Amniotic epithelial cell (primary cell): ENCODE results near the gene TAF11.
"Not testable (repeated sequence)": the region's sequence is repeated elsewhere in the genome, so short reads cannot be mapped to it uniquely, and the experiment has no call there.

ENCODE experiments used
- DNase-seq: peaks from one replicate; pipeline ENCODE4 v3.0.0-alpha.2; 2010; ENCODE audit warnings: low read depth

TAF11 gene

DNA sequence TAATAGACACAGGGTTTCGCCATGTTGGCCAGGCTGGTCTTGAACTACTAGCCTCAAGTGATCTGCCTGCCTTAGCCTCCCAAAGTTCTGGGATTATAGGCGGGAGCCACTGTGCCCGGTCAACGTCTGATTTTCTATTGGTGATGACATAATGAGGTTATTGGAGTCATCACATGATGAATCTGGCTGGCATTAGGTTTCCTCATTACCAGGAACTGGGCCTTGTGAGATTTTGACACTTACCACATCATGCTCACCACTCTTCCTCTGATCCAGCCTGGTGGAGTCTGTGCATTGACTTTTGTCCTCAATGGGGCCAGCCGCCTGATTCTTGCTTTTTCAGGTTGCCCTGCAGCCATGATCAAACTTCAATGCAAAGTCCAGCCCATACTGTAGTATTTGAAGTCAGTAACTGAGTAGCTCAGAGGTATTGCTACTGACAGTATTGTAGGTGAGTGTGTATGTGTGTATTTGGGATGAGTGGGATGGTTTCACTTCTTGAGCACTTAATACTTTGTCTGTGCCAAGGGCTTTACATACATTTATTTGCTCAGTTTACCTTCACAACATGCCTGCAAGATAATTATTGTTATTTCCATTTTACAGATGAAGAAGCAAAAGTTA lies 17.3 kb upstream of the TAF11 start:
- no peak for DNase-seq

DNA sequence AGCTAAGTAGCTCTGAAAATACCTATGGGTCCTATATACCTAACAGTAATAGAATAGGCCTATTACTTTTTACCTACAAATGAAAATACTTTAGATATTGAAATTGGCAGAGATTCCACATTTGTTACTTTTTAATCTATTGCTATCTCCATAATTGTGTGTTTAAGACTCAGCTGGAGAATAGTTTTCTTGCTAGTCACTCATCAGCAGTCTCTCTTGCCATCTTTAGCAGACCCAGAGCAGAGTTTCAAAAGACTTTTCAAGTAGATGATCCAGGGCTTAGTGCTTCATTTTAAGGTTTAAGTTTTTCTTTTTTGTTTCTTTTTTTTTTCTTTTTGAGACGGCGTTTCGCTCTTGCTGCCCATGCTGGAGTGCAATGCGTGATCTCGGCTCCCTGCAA lies 14.1 kb upstream of the TAF11 start:
- peak; percentile 72 for DNase-seq

DNA sequence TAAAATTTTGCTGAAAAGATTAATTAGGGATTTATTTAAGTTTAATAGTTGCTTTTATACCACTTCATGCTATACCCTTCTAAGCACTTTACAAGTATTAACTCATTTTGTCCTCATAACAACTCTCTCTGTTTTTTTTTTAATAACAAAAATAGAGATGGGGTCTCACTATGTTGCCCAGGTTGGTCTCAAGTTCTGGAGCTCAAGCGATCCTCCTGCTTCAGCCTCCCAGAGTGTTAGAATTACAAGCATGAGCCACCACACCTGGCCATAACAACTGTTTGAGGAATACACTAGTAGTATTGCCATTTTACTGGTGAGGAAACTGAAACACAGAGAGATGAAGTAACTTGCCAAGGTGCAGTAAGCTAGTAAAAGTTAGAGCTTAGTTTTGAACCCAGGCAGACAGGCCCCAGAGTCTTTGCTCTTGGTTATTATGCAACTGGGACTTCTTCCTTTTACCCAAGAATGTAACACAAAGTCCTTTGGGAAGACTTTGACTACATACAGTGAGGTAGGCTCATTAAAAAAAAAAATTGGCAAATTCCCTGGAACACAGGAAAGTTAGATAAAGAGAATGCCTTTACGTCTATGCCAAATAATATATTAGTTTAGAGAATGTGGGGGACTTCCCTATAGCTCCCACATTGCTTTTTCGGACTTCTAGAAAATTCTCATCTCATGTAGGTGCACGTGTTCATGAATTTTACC lies 12.6 kb upstream of the TAF11 start:
- no peak for DNase-seq

DNA sequence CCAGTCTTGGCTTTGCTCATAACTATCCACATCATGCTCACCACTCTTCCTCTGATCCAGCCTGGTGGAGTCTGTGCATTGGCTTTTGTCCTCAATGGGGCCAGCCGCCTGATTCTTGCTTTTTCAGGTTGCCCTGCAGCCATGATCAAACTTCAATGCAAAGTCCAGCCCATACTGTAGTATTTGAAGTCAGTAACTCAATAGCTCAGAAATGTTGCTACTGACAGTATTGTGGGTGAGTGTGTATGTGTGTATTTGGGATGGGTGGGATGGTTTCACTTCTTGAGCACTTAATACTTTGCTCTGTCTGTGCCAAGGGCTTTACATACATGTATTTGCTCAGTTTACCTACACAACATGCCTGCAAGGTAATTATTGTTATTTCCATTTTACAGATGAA lies 11.9 kb upstream of the TAF11 start:
- not testable (repeated sequence) for DNase-seq

DNA sequence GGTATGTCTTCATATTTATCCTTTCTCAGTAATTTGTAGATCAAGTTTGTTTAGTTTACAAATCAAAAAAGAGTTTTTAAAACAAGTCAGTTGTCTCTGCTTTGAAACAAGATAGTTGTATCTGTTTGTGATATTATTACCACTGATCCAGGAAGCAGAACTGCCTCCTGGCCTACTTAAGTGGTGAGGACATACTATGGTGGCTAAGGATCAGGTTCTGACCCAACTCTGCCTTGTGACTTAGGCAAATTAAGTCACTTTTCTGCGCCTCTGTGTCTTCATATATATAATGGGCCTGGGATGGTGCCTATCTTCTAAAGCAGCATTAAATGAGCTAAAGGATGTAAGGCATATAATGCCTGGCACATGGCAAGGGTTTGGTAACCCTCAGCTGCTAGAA lies 9.9 kb upstream of the TAF11 start:
- no peak for DNase-seq

DNA sequence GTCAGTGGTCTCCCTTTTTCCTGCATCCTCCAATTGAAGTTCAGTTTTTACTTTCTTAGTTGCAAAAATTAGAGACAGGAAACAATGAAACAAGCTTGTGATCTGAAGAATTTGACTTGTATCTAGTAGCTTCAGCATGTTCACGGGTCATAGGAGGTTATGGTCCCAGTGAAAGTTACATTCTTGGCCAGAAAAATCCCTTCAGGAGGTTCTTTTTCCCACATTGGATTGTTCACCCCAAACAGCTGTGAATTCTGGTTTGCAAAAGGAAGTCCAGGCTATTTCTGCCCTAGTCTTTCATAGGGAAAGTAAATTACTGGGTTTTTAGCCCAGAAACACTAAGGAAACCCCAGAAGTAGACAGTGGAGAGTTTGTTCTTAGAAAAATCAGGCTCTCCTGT lies 9.3 kb upstream of the TAF11 start:
- no peak for DNase-seq

DNA sequence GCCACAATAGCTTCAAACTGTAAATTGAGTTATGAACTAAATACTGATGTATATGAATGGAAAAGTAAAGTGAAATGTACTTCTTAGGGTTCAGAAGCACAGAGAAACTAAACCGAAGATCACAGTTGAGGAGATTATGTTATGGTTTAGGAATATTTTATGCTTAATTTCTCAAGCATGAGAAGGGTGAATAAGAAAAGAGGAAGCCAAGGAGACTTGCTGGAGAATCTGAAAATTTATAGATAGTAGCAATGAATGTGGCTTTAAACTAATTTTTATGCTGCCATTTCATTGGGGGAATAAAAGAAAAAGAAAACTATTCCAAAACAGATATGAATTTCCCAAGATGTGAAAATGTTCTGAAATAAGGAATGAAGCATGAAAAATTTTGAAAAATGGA lies 6.9 kb upstream of the TAF11 start:
- DNase-seq, result no peak

DNA sequence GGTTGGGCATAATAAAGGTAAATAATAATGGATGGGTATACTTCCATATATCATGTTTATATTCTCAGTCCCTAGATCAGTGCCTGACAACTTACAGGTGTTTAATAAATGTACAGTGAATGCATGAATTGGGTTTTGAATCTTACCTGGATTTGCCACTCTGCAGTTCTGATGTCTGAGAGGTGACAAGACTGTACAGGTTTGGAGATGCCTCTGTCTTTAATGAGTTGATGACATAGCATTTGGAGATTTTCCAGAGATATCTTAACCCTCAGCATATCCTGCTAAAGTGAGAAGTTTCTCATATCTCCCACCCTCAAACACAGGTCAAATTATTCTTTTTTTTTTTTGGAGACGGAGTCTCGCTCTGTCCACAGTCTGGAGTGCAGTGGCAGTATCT lies 3.5 kb upstream of the TAF11 start:
- DNase-seq, result no peak

DNA sequence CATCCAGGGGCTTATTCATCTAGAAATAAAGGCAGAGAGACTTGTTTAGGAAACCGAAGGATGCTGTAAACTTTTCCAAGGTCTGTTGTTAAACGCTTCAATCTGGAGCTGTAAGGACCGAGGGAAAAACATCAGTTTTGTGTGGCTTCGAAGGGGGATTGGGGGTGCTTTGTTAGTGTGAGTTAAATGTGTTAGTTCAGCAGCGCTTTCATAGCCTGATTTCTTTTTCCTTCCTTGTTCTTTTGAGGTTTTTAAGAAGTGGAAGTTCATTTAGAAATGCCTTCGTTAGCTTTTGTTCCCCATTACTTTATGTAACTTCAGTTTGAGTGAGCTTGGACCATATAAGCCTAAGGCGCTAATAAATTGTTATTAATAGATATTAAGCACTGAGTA lies 2.7 kb upstream of the TAF11 start:
- DNase-seq, result no peak

DNA sequence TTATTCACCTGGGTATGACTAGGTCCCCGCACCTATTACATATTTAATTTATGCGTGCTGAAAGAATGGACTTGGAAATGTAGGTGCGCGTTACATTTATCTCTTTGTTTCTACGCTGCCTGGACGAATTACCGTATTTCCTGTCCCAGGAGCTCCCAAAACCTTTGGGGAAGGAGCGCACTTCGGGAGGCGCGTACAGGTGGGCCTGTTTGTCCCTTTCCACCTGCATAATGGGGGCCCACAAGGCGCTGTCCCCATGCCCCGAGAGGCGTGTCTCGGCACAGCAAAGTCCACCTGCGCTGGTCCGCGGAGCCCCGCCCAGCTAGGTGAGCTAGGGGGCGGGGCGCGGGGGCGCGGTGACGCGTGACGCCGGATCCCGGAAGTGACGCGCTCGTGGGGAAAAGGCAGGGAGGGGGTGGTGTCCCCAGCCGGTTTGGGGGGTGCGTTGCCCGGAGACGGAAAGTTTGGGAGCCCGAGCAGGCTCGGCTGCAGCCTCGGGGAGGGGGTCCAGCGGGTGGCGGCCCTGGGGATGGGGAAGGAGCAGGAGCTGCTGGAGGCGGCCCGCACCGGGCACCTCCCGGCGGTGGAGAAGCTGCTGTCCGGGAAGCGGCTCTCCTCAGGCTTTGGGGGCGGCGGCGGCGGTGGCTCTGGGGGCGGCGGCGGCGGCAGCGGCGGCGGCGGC lies 1.2 kb upstream of the TAF11 start, which contains the start of gene ANKS1A:
ANKS1A (plus strand) TSS at position 382 of the 682 bp plus-strand sequence; CDS start at position 530, 148 bp downstream.
- DNase-seq, result peak; percentile 32

DNA sequence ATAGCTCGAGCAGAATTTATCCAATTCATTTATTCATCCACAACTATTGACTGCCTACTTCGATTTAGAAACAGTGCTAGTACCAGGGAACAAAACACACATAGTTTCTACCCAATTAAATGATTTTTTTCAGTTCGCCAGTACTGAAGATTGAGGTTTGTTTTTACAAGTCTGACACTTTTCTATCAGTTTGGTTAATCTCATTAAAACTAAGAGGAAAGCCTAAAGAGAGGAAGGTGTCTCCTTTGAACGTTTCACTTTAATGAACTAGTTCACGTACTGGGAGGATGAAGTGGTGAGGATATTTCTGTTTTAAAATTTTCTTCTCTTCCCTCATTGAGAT lies 643 bp upstream of the TAF11 start:
- DNase-seq, result no peak

DNA sequence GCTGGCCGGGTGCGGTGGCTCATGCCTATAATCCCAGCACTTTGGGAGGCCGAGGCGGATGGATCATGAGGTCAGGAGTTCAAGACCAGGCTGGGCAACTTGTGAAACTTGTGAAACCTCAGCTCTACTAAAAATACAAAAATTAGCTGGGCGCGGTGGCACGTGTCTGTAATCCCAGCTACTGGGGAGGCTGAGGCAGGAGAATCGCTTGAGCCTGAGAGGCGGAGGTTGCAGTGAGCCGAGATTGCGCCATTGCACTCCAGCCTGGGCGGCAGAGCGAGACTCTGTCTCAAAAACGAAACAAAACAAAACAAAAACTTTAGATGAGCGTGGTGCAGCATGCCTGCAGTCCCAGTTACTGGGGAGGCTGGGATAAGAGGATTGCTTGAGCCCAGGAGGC lies 2.0 kb downstream of the TAF11 start:
- not testable (repeated sequence) for DNase-seq

DNA sequence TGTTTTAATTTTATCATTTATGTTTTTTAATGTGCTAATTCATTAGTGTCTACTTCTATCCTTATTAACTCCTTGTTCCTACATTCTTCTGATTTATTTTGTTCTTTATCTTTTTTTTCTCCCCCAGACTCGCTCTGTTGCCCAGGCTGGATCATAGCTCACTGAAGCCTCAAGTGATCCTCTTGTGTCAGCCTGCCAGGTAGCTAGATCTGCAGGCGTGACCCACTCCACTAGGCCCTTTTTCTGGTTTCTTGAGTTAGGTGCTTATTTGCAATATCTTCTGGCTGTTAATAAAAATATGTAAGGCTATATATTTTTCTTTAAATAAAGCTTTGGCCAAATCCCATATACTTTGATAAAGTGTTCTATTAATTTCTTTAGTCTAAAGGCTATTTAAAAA lies 2.8 kb downstream of the TAF11 start:
- DNase-seq, result no peak

DNA sequence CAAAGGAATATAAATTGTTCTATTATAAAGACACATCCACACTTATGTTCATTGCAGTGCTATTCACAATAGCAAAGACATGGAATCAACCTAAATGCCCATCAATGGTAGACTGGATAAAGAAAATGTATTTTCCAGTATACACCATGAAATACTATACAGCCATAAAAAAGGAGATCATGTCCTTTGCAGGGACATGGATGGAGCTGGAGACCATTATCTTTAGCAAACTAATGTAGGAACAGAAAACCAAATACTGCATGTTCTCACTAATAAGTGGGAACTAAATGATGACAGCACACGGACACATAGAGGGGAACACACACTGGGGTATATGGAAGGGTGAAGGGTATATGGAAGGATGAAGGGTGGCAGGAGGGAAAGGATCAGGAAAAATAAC lies 3.8 kb downstream of the TAF11 start:
- DNase-seq, result not testable (repeated sequence)

DNA sequence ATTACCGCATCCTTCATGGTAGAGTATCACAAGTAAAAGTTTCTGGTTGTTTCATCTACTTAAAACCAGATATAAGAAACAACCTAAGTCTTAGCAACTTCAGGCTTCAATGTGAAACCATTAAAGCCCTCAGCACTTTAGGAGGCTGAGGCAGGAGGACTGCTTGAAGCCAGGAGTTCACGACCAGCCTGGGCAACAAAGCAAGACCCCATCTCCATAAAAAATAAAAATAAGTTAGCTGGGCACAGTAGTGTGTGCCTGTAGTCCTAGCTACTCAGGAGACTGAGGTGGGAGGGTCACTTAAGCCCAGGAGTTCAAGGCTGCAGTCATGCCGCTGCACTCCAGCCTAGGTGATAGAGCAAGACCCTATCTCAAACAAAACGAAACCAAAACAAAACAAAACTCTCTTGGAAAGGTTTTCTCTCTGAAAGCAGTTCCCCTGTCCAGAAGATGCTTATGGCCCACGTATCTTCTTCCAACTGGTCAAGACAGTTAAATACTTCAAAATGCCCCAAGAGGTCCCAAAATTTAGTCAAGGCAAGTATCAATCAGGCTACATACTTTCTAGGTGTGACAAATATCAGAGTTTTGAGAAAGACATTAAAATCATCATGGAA lies 9.9 kb downstream of the TAF11 start:
- no peak for DNase-seq

DNA sequence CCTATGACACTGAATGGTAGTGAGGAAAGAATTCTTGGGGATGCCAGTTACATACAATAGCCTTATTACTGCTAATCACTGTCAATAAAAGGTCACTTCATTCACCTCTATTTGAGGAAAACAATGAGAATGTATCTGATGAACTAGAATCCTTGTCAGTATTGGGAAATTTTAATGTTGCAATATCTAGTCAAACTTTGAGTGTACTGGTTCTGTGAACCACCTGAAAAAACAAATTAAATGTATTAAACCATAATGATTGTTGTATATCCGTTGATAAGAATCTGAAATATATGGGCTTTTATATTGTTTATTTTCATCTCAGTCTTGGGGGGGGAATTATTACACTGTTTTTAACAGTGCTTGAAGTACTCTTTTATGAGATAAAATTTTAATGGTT lies 10.6 kb downstream of the TAF11 start:
- DNase-seq, result no peak

DNA sequence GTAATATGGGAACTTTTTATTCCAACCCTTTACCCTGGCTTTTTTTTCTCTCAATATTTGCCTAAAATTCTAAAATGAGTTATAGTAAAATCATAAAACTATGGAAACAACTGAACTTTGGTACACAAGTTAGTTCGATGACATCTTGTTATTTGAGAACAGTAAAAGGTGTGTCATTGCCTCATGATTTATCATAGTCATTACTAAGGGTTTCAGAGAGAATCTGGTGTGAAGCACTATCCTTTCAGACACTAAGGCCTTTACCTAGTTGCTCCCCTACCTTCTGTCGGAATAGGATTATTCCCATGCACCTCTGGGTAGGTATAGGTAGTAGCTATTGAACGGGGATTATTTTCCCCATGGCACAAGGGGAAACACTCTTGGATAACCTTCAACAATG lies 11.4 kb downstream of the TAF11 start:
- DNase-seq, result no peak

DNA sequence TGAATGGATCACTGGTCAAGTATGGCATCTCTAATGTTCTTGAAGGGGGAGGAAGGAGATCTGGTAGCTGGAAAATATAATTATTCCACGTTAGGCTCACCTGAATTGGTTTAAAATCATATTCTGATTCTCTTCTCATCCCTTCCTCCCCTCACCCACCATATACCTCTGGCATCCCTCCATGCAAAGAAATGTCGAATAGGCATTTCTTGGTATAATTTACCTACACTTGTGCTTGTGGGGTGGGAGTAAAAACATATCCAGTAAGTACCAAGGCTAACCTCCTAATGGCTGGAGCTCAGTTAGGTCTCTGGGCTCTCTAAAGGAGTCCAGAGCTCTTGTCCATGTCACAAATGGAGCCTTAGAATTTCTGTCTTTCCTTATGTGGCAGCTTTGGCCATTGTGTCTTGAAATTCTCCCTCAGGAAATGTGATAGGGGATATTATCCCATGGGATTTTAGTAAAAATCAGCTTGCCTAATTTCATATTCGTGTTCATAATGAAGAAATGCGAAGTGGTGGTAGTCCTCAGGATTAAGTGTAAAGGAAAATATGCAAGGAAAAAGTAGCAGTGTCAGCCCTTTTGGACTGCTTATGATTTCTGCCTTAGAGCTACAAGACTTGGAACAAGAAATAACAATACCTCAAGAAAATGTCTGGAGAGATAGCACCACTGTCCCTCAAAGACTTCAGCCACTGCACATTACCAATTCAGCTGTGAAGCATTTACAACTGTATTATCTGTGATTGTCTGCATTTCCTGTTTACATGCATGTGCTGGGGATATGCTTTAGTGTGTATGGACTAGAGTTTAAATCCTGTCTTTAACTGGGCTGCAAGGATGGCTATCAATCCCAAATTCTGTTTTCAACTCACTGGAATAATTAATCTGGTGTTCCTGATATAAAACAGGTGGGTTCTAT lies 12.3 kb downstream of the TAF11 start:
- no peak for DNase-seq

DNA sequence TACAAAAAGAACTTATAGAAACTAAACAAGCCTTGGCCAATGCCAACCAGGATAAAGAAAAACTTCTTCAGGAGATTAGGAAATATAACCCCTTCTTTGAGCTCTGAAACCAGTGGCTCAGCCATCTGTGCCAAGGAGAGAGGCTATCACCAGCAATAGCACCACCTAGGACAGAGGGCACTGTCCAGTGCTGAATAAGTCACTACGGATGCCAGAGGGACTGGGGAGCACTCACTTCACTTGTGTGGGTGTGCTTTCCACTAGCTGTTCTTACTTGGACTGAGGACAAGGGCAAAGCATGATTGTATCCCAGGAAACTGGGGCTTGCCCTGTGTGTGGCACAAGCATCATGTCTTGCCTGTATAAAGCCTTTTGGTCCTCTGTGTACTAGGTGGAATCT lies 15.5 kb downstream of the TAF11 start:
- no peak for DNase-seq

DNA sequence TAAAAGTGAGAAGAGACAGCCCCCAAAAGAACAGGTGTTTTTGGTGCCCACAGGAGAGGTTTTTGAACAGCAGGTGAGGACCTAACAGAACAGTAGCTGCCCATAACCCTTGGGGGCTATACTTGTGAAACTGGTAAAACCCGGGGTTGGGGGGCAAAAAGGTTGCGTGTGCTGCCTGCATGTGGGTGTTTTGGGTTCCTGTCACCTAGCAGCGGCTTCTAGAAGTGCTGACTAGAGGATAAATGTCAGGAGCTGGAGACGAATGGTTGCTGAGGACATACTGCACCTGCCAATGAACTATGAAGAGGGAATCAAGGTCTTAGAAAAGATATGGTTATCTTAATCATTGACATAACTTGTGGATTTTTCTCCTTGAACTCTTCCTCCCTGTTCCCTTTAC lies 16.0 kb downstream of the TAF11 start:
- no peak for DNase-seq

DNA sequence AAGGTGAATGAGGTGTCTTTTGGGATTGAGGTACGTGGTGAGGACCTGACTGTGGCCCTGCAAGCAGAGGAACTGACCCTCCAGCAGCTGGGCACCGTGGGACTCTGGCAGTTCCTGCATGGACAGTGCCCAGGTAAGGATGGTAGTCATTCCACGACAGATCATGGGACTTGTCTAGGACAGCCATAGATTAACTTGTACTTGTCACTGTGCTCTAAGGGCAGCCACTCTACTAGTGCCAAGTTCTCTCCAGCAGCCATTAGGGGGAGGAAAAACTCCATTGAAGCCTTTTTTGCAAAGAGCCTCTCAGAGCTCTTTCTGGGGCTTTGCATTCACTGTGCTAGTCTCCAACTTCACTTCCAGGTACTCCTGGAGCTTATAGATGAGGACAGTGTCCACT lies 20.4 kb downstream of the TAF11 start:
- no peak for DNase-seq

DNA sequence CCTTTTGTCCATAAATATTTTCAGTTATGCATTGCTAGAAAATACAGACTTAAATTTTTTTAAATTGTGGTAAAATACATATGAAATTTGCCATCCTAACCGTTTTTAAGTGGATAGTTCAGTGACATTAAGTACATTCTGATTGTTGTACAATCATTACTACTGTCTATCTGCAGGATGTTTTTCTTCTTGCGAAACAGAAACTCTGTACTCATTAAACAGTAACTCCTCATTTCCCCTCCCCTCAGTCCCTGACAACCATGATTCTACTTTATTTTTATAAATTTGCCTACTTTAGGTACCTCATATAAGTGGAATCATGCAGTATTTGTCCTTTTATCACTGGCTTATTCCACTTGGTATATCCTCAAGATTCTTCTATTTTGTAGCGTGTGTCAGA lies 21.3 kb downstream of the TAF11 start:
- no peak for DNase-seq
